ENCODE measurements around the gene SMAP2. TPM values are rescaled to one million over a fixed set of nuclear protein-coding genes. Genes with fewer than 3 reads are reported as not detected.

Gene SMAP2
- polyA plus RNA-seq, 1 donor (not counting 4 experiments of a cell fraction or from before 2014, with no cell fraction given) = 13.2 TPM

- no peak overlapping the region for H3K27ac ChIP-seq (ENCODE audit: control insufficient read depth, insufficient read depth, low read length)
- no peaks in the 10 kb centered on the region for H4K20me1 ChIP-seq (ENCODE audit: control insufficient read depth, extremely low read depth, insufficient read depth, low read length)
- peaks cover 13% of the 10 kb centered on the region for H3K79me2 ChIP-seq (ENCODE audit: control insufficient read depth, insufficient read depth, low read length)
- H2AFZ ChIP-seq (ENCODE audit: control insufficient read depth, low read length) = no peak overlapping the region
- no peaks in the 10 kb centered on the region for H3K9me3 ChIP-seq (ENCODE audit: control insufficient read depth, low read depth, low read length)
- no peak overlapping the region for H3K4me2 ChIP-seq (ENCODE audit: control insufficient read depth, extremely low read depth, insufficient read depth, low read depth, low read length)
- no peak for DNase-seq (ENCODE audit: low read depth, low spot score)
- dilution Hi-C loops (cut with MboI; ENCODE audit: extremely low pct_ligation_motif_present, low sequenced_read_pairs) = no loop called here
- H3K9me1 ChIP-seq (ENCODE audit: control insufficient read depth, extremely low read depth, insufficient read depth, low read length) = no peaks in the 10 kb centered on the region
- no peaks in the 10 kb centered on the region for H3K4me1 ChIP-seq (ENCODE audit: control insufficient read depth, extremely low read depth, insufficient read depth, low read length)
- no peak for FAIRE-seq
- TF ChIP-seq EZH2 (IDR thresholded peaks at IDR 0.05; ENCODE audit: low read length) = no peak
- no peak for TF ChIP-seq CTCF (optimal IDR thresholded peaks at IDR 0.05 in 1 of 3, IDR thresholded peaks at IDR 0.05 in 1 of 3, conservative IDR thresholded peaks at IDR 0.05 in 1 of 3; ENCODE audit: extremely low read depth in 1 of 3, insufficient read depth in 2 of 3, low read length in 3 of 3)
- H3K4me3 ChIP-seq (ENCODE audit: control insufficient read depth in 2 of 3, extremely low read depth in 1 of 3, insufficient read depth in 2 of 3, low read depth in 1 of 3, low read length in 3 of 3) = no peak overlapping the region
- H3K36me3 ChIP-seq (ENCODE audit: control insufficient read depth in 2 of 2, extremely low read depth in 1 of 2, insufficient read depth in 2 of 2, low read length in 2 of 2) = no peaks in the 10 kb centered on the region
- no peaks in the 10 kb centered on the region for H3K27me3 ChIP-seq (ENCODE audit: control insufficient read depth, extremely low read depth, insufficient read depth, low read length)
- H3K9ac ChIP-seq (ENCODE audit: control insufficient read depth, extremely low read depth, insufficient read depth, low read length) = no peak overlapping the region
Observed at GRCh38 chr1:40389322-40389803, 15.8 kb downstream of the SMAP2 start.

- no peak overlapping the region for H3K27ac ChIP-seq (ENCODE audit: control insufficient read depth, insufficient read depth, low read length)
- no peak overlapping the region for H3K9ac ChIP-seq (ENCODE audit: control insufficient read depth, extremely low read depth, insufficient read depth, low read length)
- H3K9me3 ChIP-seq (ENCODE audit: control insufficient read depth, low read depth, low read length) = no peaks in the 10 kb centered on the region
- DNase-seq (ENCODE audit: low read depth, low spot score) (no peak), FAIRE-seq (no peak)
- dilution Hi-C loops (cut with MboI; ENCODE audit: extremely low pct_ligation_motif_present, low sequenced_read_pairs) = no loop called here
- no peaks in the 10 kb centered on the region for H4K20me1 ChIP-seq (ENCODE audit: control insufficient read depth, extremely low read depth, insufficient read depth, low read length)
- H3K79me2 ChIP-seq (ENCODE audit: control insufficient read depth, insufficient read depth, low read length) = peaks cover 10% of the 10 kb centered on the region
- H3K27me3 ChIP-seq (ENCODE audit: control insufficient read depth, extremely low read depth, insufficient read depth, low read length) = no peaks in the 10 kb centered on the region
- no peaks in the 10 kb centered on the region for H3K36me3 ChIP-seq (ENCODE audit: control insufficient read depth in 2 of 2, extremely low read depth in 1 of 2, insufficient read depth in 2 of 2, low read length in 2 of 2)
- no peaks in the 10 kb centered on the region for H3K9me1 ChIP-seq (ENCODE audit: control insufficient read depth, extremely low read depth, insufficient read depth, low read length)
- no peak overlapping the region for H3K4me3 ChIP-seq (ENCODE audit: control insufficient read depth in 2 of 3, extremely low read depth in 1 of 3, insufficient read depth in 2 of 3, low read depth in 1 of 3, low read length in 3 of 3)
- no peaks in the 10 kb centered on the region for H3K4me1 ChIP-seq (ENCODE audit: control insufficient read depth, extremely low read depth, insufficient read depth, low read length)
- H2AFZ ChIP-seq (ENCODE audit: control insufficient read depth, low read length) = no peak overlapping the region
- H3K4me2 ChIP-seq (ENCODE audit: control insufficient read depth, extremely low read depth, insufficient read depth, low read depth, low read length) = no peak overlapping the region
- TF ChIP-seq EZH2 (IDR thresholded peaks at IDR 0.05; ENCODE audit: low read length) (no peak), CTCF (optimal IDR thresholded peaks at IDR 0.05 in 1 of 3, IDR thresholded peaks at IDR 0.05 in 1 of 3, conservative IDR thresholded peaks at IDR 0.05 in 1 of 3; ENCODE audit: extremely low read depth in 1 of 3, insufficient read depth in 2 of 3, low read length in 3 of 3) (no peak)
Observed at GRCh38 chr1:40389871-40390560, 16.5 kb downstream of the SMAP2 start.

Measured in keratinocyte (primary cell).